Fibroblast of peridontal ligament (primary cell): ENCODE measurements around the gene DYNLRB1.

ENCODE experiments used
- DNase-seq: peaks from one replicate; pipeline ENCODE4 v3.0.0-alpha.2; 2010; ENCODE audit errors: extremely low read depth

Gene DYNLRB1

DNA sequence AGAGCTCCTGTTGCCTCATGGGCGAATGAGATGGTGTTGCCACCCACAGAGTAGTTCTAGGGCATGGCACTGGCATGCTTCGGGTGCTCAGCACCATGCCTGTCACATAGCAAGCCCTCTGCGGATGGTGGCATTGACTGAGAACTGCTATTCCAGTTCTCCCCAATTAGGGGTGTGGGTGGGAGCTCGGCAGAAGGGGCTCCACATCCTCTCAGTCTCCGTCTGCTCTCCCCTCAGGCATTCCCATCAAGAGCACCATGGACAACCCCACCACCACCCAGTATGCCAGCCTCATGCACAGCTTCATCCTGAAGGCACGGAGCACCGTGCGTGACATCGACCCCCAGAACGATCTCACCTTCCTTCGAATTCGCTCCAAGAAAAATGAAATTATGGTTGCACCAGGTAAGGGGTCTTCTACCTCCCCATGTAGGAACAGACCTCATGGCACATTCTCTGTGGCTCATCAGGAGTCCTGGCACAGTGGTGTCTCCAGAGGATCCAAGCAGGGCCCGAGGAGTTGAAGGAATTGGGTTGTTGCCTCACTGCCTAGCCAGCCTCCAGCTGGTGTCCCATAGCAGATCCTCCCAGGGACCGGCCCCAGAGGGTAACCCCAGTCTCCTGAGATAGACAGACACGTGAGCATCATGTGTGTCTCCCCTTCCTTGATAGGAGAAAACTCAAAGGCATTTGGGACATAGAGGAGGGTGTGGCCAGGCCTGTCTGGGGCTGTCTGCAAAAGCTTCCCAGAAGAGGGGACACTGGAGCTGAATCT lies 18.4 kb downstream of the DYNLRB1 start:
- DNase-seq, result no peak

DNA sequence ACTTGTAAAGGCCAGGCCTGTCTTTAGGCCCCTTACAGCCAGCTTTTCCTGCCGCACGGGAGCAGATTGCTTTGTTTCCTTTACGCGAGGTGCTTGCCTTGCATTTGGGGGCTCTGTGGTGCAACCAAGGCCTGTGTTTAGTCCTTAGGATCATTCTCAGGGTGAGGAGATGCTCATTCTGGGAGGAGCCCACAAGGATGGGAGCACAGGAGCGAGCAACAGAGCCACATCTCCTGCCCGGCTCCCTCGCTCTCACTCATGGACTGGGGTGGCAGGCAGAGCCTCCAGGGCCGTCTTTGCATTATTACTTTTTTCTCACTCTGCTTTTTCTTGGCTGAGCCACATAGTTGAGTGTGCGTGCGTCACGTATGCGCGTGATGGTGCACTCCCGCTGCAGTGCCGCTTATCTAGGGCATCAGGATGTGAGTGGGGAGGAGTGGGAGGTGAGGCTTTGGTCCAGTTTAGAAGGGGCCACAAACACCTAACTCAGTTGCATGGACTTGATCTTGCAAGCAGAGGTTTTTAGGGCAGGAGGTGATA lies 19.1 kb downstream of the DYNLRB1 start:
- no peak for DNase-seq

DNA sequence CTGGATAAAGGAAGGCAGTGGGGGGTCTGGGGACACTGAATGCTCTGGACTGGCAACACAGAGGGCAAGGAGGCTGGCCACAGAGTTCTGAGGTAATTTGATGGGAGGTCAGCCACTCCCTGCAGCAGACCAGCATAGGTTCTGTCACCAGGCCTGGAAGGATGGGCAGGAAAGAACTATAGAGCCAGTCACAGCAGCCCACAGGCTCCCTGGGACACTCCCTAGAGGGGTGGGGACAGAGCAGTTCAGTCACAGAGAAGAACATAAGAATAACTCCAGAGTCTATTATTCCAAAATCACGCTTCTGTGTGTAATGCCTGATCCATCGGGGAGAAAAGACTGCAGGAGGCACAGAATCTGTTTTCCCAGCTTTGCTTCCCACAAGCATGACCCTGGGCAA lies 19.6 kb downstream of the DYNLRB1 start:
- DNase-seq, result no peak

DNA sequence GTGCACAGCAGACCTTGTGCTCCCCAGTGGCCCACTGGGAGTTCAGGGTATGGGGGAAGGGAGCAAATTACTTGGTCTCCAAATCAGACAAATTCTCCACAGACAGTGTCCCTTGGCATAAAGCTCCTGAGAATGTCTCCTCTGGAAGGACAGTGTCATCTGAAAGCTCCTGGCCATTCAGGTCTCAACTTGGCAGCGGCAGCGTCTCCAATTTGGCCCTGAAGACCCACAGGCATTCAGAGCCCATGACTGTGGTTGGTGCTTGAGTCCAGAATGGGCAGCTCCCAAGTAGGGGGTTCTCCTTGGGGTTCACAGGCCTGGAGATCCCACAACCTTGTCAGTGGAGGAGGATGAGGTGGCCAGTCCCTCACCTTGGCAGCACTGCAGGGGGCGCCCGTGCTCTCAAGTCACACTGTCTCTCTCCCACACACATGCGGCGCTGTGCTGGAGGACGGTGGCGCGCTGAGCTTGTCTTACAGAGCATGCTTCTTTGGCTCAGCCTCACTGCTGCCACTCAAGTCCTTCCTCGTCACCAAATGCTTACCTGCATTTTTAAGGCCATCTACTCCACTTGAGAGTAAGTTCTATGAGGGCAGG lies 20.7 kb downstream of the DYNLRB1 start:
- no peak for DNase-seq

DNA sequence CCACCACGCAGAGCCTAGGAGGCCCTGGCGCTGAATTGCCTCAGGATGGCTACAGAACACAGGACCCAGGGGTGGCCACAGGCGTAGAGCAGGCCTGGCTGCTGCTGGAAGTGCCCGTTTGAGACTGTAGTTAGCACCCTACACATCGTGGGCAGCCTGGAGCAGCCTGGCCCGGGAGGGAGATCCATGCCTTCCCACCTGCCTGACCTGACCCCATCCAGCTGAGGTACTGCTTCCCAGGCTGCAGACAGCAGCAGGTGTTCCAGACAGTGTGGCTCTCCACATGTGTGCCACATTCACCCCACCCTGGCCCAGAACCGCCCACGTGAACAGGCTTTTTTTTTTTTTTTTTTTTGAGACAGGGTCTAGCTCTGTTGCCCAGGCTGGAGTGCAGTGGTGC lies 21.4 kb downstream of the DYNLRB1 start:
- DNase-seq, result no peak

DNA sequence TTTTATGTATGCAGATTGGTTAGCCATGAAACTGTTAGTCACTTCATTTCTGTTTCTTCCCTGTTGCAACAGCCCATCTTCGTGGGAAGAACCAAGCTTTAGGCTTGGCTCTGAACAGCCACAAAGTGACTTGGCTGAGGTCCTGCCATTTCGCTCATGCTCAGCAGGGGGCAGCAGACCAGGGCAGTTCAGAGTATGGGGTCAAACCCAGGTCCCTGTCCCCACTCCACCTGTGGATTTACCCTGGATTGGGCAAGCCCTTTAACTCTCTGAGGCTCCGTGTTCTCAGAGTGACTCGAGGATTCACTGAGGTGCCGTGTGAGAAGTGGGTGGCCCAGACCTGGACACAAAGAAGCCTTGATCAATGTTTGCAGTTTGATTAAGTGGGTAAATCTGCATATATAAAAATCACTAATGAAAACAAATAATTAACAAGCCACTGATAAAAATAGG lies 22.5 kb downstream of the DYNLRB1 start:
- peak; percentile 75 for DNase-seq

DNA sequence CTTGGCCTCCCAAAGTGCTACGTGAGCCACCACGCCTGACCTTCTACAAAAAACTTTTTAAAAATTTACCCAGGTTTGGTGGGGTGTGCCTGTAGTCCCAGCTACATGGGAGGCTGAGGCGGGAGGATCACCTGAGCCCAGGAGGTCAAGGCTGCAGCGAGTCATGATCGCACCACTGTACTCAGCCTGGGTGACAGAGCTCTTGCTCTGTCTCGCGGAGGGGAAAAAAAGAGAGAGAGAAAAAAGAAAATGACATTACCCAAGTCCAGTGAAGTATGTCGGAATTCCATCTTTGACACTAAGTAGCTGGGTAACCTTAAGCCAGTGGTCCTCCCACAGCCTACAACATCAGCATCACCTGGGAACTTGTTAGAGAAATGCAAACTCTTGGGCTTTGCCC lies 23.5 kb downstream of the DYNLRB1 start:
- DNase-seq, result no peak

DNA sequence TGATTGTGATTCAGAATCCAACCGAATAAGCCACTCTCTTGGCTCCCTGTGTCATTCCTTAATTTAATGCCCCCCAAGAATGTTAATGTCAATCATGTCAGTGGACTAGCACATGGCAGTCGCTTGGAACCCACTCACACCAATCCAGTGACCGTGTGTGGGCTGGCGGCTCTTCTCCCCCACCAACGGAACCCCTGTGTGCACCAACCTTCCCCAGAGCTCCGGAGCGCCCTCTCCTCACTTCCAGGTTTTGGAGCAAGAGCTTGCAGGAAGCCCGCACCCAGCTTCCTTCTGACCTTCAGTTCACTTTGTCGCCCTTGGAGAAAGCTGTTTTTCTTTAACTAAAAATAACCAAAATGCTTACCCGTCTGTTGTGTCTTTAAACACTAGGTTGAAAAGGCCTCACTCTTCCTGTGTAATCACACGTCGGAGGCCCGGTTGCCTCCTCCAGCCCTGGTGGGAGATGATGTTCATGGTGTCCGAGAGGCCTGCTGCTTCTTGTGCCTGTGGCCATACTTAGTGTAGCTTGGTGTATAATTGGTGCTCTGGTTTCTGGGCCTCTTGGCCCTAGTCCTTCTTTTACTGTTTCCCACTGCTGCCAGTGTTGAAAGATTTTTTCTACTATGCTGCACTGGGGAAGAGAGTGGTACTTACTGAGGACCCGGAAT lies 24.5 kb downstream of the DYNLRB1 start:
- no peak for DNase-seq

DNA sequence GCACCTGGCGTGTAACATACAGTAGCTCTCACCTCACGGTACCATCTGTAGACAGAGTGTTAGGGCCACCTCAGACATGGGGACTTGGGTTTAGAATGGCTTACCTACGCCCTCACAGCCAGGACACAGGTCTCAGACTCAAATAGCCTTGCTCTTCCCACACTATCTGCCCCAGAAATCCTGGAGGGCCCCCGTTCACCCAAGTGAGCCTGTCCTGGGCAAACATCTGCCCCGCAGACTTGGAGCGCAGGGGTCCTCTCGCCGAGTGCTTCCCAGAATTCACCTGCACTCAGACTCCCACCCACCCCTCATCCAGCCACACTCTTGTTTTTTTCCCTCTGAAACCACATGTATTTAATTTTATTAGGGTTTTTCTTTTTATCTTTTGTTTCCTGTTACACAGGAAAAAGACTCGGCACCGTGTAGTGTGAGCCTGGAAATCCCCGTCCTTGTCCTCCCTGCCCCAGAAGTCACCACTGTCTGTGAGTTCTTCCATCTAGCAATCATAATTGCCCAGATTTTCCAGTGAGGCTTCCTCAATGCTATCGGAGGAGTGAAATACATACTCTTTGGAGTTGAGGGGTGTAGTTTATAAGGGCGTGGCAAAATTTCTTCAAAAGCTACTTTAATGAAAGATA lies 25.2 kb downstream of the DYNLRB1 start:
- no peak for DNase-seq

DNA sequence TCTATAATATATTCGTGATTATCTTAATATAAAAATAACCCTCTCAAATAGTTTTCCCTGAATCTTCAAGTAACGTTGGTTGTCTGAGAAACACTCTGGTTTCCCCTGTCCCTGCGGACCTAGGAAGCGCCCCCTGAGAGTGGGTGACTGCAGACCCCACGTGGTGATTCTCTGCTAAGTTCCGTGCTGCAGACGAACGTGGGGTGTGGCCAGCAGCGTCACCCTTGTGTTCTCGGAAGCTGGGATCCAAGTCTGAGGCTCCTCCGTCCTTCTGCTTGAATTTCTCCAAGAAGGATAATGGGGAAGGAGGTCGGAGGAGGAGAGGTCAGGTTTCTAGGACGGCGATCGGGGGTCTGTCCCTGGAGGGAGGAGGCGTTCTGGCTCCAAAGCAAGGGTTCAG lies 25.7 kb downstream of the DYNLRB1 start:
- DNase-seq, result no peak

DNA sequence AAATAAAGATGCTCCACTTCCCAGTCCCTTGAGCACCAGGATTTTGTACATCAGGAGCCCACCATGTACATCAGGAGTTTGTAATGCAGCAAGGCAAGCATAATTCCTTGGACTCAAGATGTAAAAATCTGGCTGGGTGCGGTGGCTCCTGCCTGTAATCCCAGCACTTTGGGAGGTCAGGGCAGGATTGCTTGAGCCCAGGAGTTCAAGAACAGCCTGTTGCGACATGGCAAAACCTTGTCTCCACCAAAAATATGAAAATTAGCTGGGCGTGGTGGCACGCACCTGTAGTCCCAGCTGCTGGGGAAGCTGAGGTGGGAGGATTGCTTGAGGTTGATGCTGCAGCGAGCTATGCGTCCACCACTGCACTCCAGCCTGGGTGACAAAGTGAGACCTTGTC lies 26.2 kb downstream of the DYNLRB1 start:
- no peak for DNase-seq

DNA sequence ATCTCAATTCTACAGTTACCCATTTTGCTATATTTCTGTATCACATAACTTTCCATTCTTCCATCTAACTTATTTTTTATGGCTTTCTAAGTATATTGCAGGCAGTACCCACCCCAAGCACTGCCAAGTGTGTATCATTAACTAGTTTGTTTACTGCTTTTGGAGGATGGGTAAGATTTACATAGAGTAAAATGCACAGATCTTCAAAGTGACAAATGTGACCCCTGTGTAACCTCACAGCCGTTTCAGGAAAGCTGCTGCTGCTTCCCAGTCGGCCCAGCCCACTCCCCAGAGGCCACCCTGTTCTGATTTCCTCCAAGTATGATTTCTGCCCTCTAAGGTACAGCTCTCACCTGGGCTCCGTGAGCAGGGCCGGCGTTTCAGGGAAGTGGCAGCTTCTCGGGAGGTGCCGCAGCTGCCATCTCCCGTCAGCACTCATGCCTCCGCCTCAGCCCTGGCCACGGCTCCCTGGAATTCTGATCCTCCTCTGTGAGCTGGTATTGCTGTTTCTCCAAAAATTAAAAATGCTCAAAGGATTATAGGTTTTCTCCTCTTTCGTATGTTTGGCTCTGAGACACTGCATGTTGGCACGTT lies 27.3 kb downstream of the DYNLRB1 start:
- DNase-seq, result no peak

DNA sequence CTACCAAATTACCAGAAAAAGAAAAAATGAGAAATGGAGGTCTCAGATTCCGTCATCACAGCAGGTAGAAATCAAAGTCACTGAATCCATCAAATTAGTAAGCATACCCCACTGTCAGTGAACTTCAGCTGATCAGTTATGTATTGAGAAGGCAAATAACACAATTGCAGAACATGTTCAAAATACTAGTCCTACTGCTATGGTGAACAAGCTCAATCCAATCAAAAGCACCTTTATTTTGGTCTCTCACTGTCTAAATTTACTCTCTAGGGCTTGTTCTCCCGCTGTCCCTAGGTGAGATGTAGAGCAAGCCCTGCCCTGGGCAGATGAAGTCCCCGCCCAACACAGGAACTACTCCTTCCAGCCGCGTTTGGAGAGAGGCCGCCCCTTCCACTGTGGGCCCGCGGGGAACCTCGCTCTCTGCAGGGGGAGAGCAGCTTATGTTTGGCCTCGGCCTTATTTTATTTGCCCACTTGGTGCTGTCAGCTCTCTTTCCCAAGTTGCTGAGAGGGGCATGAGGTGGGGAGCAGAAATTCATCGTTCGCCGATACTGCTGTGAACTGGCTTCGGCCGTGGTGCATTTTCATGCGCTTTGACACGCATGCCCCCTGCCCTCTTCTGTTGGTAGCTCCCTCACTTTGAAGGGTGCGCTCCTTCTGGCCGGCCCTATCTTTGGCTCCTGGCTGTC lies 28.0 kb downstream of the DYNLRB1 start:
- DNase-seq, result no peak

DNA sequence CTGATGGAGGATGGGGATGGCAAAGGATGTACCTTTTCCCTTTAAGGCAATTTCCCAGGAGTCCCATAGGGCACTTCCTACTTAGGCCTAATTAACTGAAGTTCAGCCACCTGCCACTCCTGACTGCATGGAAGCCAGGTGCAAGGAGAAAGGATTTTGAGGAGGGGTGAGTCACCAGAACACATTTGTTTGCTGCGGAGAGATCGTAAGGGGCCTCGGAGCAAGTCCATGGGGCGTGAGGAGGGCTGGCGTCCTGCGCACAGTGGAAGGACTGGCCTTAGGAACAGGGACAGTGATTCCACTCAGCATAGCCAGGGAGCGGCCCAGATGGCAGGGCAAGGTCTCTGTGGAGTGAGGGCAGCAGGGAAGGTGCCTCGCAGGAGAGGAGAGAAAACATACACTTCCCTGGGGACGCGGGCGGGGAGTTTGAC lies 30.5 kb downstream of the DYNLRB1 start:
- DNase-seq, result no peak

DNA sequence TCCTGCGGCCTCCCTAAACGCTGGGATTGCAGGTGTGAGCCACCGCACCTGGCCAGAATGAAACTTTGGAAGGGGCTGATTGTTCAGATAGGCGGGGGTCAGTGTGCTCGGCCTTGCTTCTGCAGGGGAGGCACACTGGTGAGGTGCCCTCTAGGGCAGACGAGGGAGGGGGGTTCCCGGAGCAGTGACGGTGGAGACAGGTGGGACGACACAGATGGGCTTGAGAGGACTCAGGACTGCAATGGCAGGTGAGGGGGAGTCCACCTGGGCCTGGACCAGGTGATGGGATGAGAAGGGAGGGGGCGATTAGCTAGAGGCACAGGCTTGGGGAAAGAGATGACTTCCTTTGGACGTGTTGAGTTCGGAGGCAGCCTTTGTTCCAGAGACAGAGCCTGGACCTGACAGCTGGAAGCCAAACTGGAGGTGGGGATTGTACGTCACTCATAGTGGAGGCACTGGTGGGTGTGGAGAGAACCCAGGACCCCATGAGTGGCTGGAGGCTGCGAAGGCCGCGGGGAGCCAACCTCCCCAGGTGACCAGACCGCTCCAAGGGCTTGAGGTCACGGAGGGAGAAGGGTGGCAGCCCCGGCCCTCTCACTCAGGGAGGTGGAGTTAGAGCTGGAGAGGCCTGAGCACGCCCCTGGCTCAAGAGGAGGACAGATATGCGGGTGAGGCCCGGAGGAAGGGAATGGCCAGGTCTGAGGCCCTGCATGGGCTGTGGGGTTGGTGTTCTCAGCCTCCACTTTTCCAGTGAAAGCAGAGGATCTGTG lies 31.8 kb downstream of the DYNLRB1 start:
- DNase-seq, result no peak

DNA sequence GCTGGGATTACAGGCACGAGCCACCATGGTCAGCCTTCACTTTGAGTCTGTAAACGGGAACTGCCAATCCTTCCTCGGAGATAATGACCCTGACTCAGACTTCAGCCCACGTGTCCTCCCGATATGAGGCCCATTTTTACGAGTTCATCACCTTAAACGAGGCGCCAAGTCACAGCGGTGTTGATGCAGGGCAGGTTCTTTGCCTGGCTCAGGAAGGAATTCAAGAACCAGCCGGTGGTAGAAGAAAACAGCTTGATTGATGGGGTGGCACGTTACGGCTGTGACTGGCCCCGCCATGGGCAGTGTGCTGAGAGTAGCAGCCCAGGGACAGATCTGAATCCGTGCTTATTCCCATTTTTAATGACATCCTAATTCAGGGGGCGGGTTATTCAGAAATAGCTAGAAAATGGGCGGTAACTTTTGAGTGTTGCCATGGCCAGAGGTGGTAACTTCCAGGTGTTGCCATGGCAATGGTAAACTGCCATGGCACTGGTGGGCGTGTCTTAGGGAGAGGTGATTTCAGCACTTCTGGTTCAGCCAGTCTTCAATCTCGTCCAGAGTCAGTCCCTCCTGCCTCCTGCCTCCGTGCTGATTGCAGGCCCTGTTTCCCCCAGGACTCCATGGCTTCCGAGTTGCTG lies 33.2 kb downstream of the DYNLRB1 start:
- no peak for DNase-seq

DNA sequence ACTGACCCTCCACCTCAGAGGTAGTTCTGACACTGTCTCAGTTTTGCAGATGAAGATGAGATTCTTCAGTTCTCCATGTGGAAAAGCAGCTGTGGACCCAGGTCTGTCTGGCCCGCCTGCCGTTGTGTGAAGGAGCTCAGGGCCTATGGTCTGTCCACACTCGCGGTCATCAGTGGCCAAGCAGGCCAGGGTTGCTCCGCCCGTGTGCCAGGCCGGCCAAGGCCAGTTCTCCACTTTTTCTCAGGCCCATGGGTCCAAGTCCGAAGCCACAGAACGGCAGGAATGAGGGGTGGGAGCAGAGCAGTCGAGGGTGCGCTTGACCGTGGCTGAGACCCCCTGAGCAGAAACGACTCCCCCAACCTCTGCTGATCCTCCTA lies 33.7 kb downstream of the DYNLRB1 start:
- DNase-seq, result no peak

DNA sequence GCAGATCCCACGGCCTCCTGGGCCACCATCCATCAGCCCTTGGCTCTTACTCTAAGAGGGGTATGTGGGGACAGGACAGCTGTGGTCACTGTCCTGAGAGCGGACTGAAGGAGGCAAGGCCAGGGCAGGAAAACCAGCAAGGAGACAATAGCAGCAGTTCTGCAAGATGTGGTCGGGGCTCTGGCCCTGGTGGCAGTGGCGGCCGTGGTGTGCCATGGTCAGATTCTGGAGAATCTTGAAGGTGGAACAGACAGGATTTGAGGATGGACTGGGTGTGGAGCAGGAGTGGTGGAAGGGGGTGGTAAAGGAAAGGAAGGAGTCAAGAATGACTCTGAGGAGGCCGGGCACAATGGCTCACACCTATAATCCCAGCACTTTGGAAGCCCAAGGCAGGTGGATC lies 36.3 kb downstream of the DYNLRB1 start:
- DNase-seq, result no peak

DNA sequence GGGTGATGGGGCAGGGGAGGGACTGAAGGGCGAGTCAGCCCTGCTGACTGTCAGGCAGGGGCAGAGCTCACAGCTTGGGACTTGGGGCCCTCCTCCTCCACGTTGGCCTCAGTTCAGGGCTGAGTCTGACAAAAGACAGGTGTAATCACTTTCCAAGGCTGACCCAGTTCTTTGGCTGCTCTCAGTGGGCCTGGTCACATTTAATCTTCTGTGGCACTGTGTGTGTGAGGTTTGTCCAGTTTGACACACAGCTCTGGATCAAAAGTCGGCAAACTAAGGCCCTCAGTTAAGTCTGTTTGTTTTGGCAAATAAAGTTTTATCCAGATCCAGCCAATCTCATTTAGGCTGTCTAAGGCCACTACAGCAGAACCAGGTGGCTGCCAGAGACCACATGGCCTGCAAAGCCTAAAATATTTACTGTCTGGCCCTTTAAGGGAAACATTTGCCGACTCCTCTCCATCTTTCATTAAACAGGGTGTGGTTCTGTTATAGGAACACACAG lies 37.2 kb downstream of the DYNLRB1 start:
- DNase-seq, result no peak

DNA sequence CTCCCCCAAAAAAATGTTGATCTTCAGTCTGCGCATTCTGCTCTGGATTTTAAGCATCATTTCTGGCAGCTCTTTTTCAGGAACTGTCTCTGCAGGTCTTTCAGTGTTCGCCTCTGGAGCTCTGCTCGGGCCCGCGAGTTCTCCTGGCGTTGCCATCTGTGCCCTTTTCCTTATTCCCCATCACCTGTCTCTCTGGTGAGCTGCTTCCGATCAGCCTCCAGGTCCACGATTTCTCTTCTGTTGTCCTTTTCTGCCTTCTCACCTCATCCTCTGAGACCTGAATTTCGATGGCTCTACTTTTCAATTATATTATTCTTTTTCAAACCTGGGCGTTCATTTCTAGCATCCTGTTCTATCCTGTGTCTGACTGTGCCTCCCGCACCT lies 41.7 kb downstream of the DYNLRB1 start:
- no peak for DNase-seq
